Measurements from ENCODE around the gene TMEM165. TPM values are rescaled to one million over a fixed set of nuclear protein-coding genes. Genes with fewer than 3 reads are reported as not detected.
A peak's percentile ranks its signal among the peaks of the same experiment; 100 is the strongest.

TMEM165 gene
- total RNA-seq, 8 experiments from 2014 or later: 25.9 to 102 (median 45.9) TPM

GRCh38 chr4:55378617-55379467 is 16.9 kb upstream of the TMEM165 start:
- H3K27ac ChIP-seq: no peak overlapping the region
- no peaks in the 10 kb centered on the region for H3K4me1 ChIP-seq (replicated peaks in 1 of 2)
- ATAC-seq (replicated peaks in 6 of 8): peak in 1 of 8 experiments; percentile 18
- in situ Hi-C loops (cut with MboI; ENCODE audit: low pct_unique_long_range_greater_than_20kb in 2 of 9, low sequenced_read_pairs in 9 of 9, unreplicated experiment in 9 of 9): no loop called here
- no peak overlapping the region for H3K4me3 ChIP-seq
- WGBS, 10 experiments: 38 to 93% (median 85%) methylated on average over 1 to 11 of the region's 13 CpGs

DNA sequence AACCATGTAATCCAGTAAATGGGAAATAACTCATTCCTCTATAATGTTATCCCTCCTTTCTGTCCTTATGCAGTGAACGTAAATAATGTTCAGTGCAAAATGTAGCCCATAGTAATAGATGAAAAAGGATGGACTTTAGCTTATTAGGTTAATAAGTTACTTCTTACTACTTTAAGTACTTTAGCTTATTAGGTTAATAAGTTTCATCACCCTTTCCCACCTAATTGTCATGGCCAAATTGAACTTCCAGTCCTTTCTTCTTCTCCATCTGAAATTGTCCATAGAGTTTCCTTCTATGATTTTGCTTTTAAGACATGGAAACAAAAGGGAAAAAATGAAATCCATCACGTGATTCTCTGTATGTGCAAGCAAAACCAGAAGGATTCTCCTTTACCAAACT is 15.2 kb upstream of the TMEM165 start:
- ATAC-seq (replicated peaks in 6 of 8): no peak
- H3K27ac ChIP-seq: no peak overlapping the region
- no peak overlapping the region for H3K4me3 ChIP-seq
- in situ Hi-C loops (cut with MboI; ENCODE audit: low pct_unique_long_range_greater_than_20kb in 2 of 9, low sequenced_read_pairs in 9 of 9, unreplicated experiment in 9 of 9): no loop called here
- 33 to 89% (median 69%) methylated on average over 1 to 2 of the region's 2 CpGs; no CpG with 5 or more reads in 1 of the 10 experiments for WGBS, 10 experiments
- no peaks in the 10 kb centered on the region for H3K4me1 ChIP-seq (replicated peaks in 1 of 2)

- no peak overlapping the region for H3K27ac ChIP-seq
- in situ Hi-C loops (cut with MboI; ENCODE audit: low pct_unique_long_range_greater_than_20kb in 2 of 9, low sequenced_read_pairs in 9 of 9, unreplicated experiment in 9 of 9): no loop called here
- no peak overlapping the region for H3K4me3 ChIP-seq
- 39 to 92% (median 83%) methylated on average over 2 to 6 of the region's 7 CpGs; no CpG with 5 or more reads in 5 of the 10 experiments for WGBS, 10 experiments
- H3K4me1 ChIP-seq (replicated peaks in 1 of 2): no peaks in the 10 kb centered on the region
- ATAC-seq (replicated peaks in 6 of 8): peak in 1 of 8 experiments; percentile 38
Measured at GRCh38 chr4:55381502-55381901, 14.3 kb upstream of the TMEM165 start.

DNA sequence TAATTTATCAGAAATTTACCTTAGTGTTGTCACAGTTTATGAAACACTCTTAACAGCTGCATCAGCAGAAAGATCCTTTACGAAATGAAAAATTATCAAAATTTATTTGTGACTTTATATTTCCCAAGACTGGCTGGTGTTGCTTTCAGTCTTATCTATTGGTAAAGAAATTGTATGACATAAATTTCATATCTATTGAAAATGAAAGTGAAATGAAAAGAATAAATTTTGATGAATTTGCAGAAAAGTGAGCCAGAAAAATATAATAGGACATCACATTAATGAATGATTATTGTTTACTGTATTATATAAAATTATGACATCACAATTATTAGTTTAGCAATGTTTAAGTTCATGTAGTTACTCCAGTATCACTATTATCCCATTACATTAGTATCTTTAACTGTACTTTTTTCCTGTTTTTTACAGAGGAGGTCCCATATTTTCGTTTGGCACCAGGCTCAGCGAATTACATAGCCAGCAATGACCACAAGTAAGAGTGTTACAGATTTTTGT is 13.2 kb upstream of the TMEM165 start:
- 68 to 100% (median 80%) methylated on average over 1 to 3 of the region's 3 CpGs; no CpG with 5 or more reads in 1 of the 10 experiments for WGBS, 10 experiments
- H3K4me3 ChIP-seq: no peak overlapping the region
- H3K4me1 ChIP-seq (replicated peaks in 1 of 2): no peaks in the 10 kb centered on the region
- no peak overlapping the region for H3K27ac ChIP-seq
- ATAC-seq (replicated peaks in 6 of 8): no peak
- in situ Hi-C loops (cut with MboI; ENCODE audit: low pct_unique_long_range_greater_than_20kb in 2 of 9, low sequenced_read_pairs in 9 of 9, unreplicated experiment in 9 of 9): no loop called here

DNA sequence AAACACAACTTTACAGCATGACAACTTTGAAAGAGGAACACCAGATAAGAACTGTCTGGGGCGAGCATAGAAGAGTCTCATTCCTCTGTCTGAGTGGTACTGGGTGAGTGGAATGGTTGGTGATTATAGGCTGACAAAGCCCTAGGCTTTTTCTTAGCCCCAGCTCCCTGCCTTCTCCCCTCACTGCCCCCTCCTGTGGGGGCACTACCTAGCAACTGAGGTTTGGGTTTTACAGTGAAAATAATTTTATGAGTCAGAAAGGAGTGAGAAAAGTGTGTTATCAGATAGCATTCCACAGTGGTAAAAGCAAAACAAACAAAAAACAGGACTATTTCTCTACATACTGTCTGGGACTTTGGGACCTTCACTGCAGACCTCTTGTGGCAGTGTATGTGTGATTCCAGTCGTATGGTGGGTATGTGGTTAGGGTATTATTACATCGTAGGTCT is 10.5 kb upstream of the TMEM165 start:
- WGBS, 10 experiments: 40 to 100% (median 70%) methylated on average over 1 to 3 of the region's 3 CpGs; no CpG with 5 or more reads in 2 of the 10 experiments

DNA sequence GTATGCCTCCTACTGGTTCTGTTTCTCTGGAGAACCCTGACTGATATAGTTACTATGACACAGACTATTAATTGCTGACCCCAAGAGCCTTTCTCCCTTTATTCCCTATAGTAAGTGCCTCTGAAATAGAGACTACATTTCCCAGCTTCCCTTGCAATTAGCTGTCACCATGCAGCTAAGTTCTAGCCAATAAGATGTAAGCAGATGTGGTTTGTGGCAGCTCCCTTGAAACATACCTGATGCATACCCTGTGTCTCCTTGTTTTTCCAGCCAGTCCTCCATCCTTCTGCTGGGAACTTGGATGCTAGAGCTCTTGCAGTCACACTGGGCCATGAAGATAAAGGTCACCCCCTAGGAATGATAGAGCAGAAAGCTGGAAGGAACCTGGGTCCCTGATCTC is 9.7 kb upstream of the TMEM165 start:
- Histone ChIP-seq H3K4me3 (no peak overlapping the region), H3K27ac (no peak overlapping the region), H3K4me1 (replicated peaks in 1 of 2) (no peaks in the 10 kb centered on the region)
- ATAC-seq (replicated peaks in 6 of 8): peak in 6 of 8 experiments; percentile 52 to 87 (median 73)
- in situ Hi-C loops (cut with MboI; ENCODE audit: low pct_unique_long_range_greater_than_20kb in 2 of 9, low sequenced_read_pairs in 9 of 9, unreplicated experiment in 9 of 9): no loop called here

More for the DNA sequence above, 10.5 kb upstream of the TMEM165 start:
- ATAC-seq (replicated peaks in 6 of 8): no peak
- H3K27ac ChIP-seq: no peak overlapping the region
- H3K4me3 ChIP-seq: no peak overlapping the region
- H3K4me1 ChIP-seq (replicated peaks in 1 of 2): no peaks in the 10 kb centered on the region
- in situ Hi-C loops (cut with MboI; ENCODE audit: low pct_unique_long_range_greater_than_20kb in 2 of 9, low sequenced_read_pairs in 9 of 9, unreplicated experiment in 9 of 9): no loop called here

- ATAC-seq (replicated peaks in 6 of 8): peak in 2 of 8 experiments; percentile 42 to 54
- 81 to 100% (median 100%) methylated on average over 1 to 2 of the region's 2 CpGs; no CpG with 5 or more reads in 4 of the 10 experiments for WGBS, 10 experiments
- in situ Hi-C loops (cut with MboI; ENCODE audit: low pct_unique_long_range_greater_than_20kb in 2 of 9, low sequenced_read_pairs in 9 of 9, unreplicated experiment in 9 of 9): no loop called here
- Histone ChIP-seq H3K4me3 (no peak overlapping the region), H3K27ac (no peak overlapping the region), H3K4me1 (replicated peaks in 1 of 2) (no peaks in the 10 kb centered on the region)
Measured at GRCh38 chr4:55386840-55387239, 8.9 kb upstream of the TMEM165 start.

GRCh38 chr4:55393461-55394320 is 2.1 kb upstream of the TMEM165 start:
- no peak overlapping the region for H3K27ac ChIP-seq
- in situ Hi-C loops (cut with MboI; ENCODE audit: low pct_unique_long_range_greater_than_20kb in 2 of 9, low sequenced_read_pairs in 9 of 9, unreplicated experiment in 9 of 9): no loop called here
- 62 to 100% (median 84%) methylated on average over 1 to 4 of the region's 4 CpGs; no CpG with 5 or more reads in 1 of the 10 experiments for WGBS, 10 experiments
- ATAC-seq (replicated peaks in 6 of 8): peak in 1 of 8 experiments; percentile 35
- no peak overlapping the region for H3K4me3 ChIP-seq
- H3K4me1 ChIP-seq (replicated peaks in 1 of 2): peaks cover 3 to 16% of the 10 kb centered on the region in 2 donors

GRCh38 chr4:55395218-55395528 is 584 bp upstream of the TMEM165 start:
- peaks cover 3 to 23% of the 10 kb centered on the region in 2 donors for H3K4me1 ChIP-seq (replicated peaks in 1 of 2)
- H3K4me3 ChIP-seq: peak overlapping the region; percentile 54 to 94 (median 73)
- no peak for ATAC-seq (replicated peaks in 6 of 8)
- in situ Hi-C loops (cut with MboI; ENCODE audit: low pct_unique_long_range_greater_than_20kb in 2 of 9, low sequenced_read_pairs in 9 of 9, unreplicated experiment in 9 of 9): no loop called here
- peak overlapping the region; percentile 71 to 77 for H3K27ac ChIP-seq
- WGBS, 10 experiments: 0 to 40% (median 6%) methylated on average over 1 to 4 of the region's 4 CpGs; no CpG with 5 or more reads in 1 of the 10 experiments

DNA sequence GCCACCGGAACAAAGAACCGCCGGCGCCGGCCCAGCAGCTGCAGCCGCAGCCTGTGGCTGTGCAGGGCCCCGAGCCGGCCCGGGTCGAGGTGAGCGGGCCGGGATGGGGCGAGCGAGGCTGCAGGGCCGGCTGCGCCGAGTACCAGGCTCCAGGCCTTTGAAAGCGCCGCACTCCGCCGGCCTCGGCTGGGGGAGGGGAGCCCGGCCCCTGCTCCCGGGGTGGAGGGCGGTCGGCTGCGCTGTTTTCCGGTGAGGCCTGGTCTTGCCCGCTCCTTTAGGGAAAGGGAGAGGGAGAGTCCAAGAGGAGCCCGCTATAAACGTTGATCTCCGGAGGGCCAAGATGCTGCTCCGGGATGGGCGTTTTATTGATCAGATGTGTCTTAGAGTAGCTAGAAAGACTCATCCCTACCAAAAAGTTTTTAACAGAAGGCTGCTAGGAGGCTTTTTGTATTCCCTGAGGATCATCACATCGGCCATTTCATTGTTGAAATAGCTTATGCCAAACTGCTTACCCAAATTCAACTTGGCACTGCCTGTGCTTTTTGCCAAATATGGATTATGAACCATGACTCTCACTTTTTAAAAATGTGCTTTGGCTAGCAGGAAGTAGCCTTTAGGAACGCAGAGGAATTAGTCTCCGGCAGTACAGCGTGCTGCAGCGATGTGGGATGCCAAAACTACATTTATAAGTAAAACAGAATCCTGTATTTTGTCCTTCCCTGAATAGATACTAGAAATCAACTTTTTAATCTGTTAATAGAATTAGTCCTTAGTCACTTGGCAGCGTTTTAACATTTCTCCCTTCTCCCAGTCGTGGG is 760 bp downstream of the TMEM165 start:
- in situ Hi-C loops (cut with MboI; ENCODE audit: low pct_unique_long_range_greater_than_20kb in 2 of 9, low sequenced_read_pairs in 9 of 9, unreplicated experiment in 9 of 9): no loop called here
- WGBS, 10 experiments: 0 to 3% (median 0%) methylated on average over 1 to 11 of the region's 41 CpGs; no CpG with 5 or more reads in 1 of the 10 experiments
- H3K4me1 ChIP-seq (replicated peaks in 1 of 2): peaks cover 3 to 23% of the 10 kb centered on the region in 2 donors
- ATAC-seq (replicated peaks in 6 of 8): peak; percentile 15 to 39 (median 30)
- H3K27ac ChIP-seq: peak overlapping the region; percentile 71 to 77
- peak overlapping the region; percentile 54 to 94 (median 73) for H3K4me3 ChIP-seq

GRCh38 chr4:55397126-55397436 is 1.3 kb downstream of the TMEM165 start:
- Histone ChIP-seq H3K27ac (no peak overlapping the region), H3K4me3 (peak overlapping the region; percentile 54 to 94 (median 73))
- 0 to 10% (median 0%) methylated on average over 1 to 7 of the region's 7 CpGs; no CpG with 5 or more reads in 3 of the 10 experiments for WGBS, 10 experiments

GRCh38 chr4:55397520-55398321 is 2.0 kb downstream of the TMEM165 start:
- peak in 2 of 8 experiments; percentile 1 to 9 for ATAC-seq (replicated peaks in 6 of 8)
- WGBS, 10 experiments: 0 to 40% (median 17%) methylated on average over 1 to 15 of the region's 15 CpGs
- in situ Hi-C loops (cut with MboI; ENCODE audit: low pct_unique_long_range_greater_than_20kb in 2 of 9, low sequenced_read_pairs in 9 of 9, unreplicated experiment in 9 of 9): no loop called here

More at GRCh38 chr4:55397126-55397436, 1.3 kb downstream of the TMEM165 start:
- ATAC-seq (replicated peaks in 6 of 8): no peak
- in situ Hi-C loops (cut with MboI; ENCODE audit: low pct_unique_long_range_greater_than_20kb in 2 of 9, low sequenced_read_pairs in 9 of 9, unreplicated experiment in 9 of 9): no loop called here
- H3K4me1 ChIP-seq (replicated peaks in 1 of 2): peaks cover 3 to 23% of the 10 kb centered on the region in 2 donors

More at GRCh38 chr4:55397520-55398321, 2.0 kb downstream of the TMEM165 start:
- peaks cover 3 to 23% of the 10 kb centered on the region in 2 donors for H3K4me1 ChIP-seq (replicated peaks in 1 of 2)
- H3K27ac ChIP-seq: no peak overlapping the region
- peak overlapping the region; percentile 54 to 94 (median 73) for H3K4me3 ChIP-seq
